ENCODE data around the gene ODAD4.

- TF ChIP-seq CTCF (conservative IDR thresholded peaks at IDR 0.05; ENCODE audit: low read length) (no peak), EZH2phosphoT487 (IDR thresholded peaks at IDR 0.05; ENCODE audit: borderline replicate concordance) (no peak)
These were observed 59.4 kb downstream of the ODAD4 start for GRCh38 chr17:41989702-41990419.

Data from Loucy (cell line).